ENCODE results near the gene C6orf132.

DNA sequence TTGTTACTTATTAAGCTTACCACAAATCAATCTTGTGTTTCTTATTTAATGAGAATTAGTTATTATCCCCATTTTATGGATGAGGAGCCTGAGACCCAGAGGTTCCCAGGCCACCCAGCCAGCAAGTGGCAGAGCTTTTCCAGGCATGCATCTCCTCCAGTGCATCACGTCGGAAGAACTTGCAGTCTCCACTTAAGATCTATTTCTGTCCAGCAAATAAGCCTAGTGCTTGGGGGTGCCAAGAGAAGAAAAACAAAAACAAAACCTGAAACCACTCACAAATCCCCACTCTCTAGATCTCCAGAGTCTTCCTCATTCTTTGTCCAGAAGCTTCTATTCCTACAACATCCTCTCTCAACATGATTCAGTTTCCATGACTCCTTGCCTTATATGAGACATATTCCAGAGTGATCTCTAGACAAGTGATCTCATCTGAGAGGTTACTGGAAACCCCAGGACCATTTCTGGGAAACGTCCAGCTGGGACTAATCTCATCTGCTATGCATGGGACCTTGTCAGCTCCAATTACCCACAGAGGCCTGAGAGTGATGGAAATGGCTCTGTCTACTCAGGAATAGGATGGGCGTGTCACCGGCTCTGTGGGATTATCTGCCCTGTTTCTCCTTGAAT is 48.2 kb upstream of the C6orf132 start:
- TF ChIP-seq RFX5 (IDR thresholded peaks at IDR 0.05; ENCODE audit: borderline replicate concordance, low read depth, low read length): no peak
- no peak for TF ChIP-seq HDAC6 (IDR thresholded peaks at IDR 0.05; ENCODE audit: low read depth, low read length)
- TF ChIP-seq SP4 (IDR thresholded peaks at IDR 0.05; ENCODE audit: low read length): no peak
- no peak for TF ChIP-seq POLR2AphosphoS5 (IDR thresholded peaks at IDR 0.05; ENCODE audit: low read depth, low read length)
- TF ChIP-seq, protein P1, sequence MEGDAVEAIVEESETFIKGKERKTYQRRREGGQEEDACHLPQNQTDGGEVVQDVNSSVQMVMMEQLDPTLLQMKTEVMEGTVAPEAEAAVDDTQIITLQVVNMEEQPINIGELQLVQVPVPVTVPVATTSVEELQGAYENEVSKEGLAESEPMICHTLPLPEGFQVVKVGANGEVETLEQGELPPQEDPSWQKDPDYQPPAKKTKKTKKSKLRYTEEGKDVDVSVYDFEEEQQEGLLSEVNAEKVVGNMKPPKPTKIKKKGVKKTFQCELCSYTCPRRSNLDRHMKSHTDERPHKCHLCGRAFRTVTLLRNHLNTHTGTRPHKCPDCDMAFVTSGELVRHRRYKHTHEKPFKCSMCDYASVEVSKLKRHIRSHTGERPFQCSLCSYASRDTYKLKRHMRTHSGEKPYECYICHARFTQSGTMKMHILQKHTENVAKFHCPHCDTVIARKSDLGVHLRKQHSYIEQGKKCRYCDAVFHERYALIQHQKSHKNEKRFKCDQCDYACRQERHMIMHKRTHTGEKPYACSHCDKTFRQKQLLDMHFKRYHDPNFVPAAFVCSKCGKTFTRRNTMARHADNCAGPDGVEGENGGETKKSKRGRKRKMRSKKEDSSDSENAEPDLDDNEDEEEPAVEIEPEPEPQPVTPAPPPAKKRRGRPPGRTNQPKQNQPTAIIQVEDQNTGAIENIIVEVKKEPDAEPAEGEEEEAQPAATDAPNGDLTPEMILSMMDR (IDR thresholded peaks at IDR 0.05; ENCODE audit: control extremely low read depth in 1 of 3, insufficient read depth in 1 of 3, low read depth in 1 of 3, low read length in 3 of 3): no peak
- TF ChIP-seq JUN (IDR thresholded peaks at IDR 0.05; ENCODE audit: low read depth, low read length): no peak
- TF ChIP-seq CREB1 (IDR thresholded peaks at IDR 0.05): no peak
- no peak for TF ChIP-seq CEBPB (IDR thresholded peaks at IDR 0.05; ENCODE audit: low read depth, low read length)
- no peak for TF ChIP-seq HDAC2 (IDR thresholded peaks at IDR 0.05; ENCODE audit: borderline replicate concordance in 1 of 2, low read depth in 2 of 2, low read length in 2 of 2)
- TF ChIP-seq SIN3A (conservative IDR thresholded peaks at IDR 0.05 in 1 of 2, IDR thresholded peaks at IDR 0.05 in 1 of 2; ENCODE audit: low read depth in 1 of 2, low read length in 2 of 2): no peak
- no peak for TF ChIP-seq YY1 (IDR thresholded peaks at IDR 0.05; ENCODE audit: low read depth, low read length)

All from H1 (cell line).